GM12874 (cell line): ENCODE results near the gene MCOLN1.

ENCODE experiments used
- TF ChIP-seq, protein P1 (sequence below): IDR thresholded peaks from 2 replicates; pipeline ENCODE4 v1.5.1; 2011; ENCODE audit warnings: low read depth, mild to moderate bottlenecking, control low read depth, low read length, moderate library complexity; ENCODE audit not compliant: insufficient read depth

Gene MCOLN1

DNA sequence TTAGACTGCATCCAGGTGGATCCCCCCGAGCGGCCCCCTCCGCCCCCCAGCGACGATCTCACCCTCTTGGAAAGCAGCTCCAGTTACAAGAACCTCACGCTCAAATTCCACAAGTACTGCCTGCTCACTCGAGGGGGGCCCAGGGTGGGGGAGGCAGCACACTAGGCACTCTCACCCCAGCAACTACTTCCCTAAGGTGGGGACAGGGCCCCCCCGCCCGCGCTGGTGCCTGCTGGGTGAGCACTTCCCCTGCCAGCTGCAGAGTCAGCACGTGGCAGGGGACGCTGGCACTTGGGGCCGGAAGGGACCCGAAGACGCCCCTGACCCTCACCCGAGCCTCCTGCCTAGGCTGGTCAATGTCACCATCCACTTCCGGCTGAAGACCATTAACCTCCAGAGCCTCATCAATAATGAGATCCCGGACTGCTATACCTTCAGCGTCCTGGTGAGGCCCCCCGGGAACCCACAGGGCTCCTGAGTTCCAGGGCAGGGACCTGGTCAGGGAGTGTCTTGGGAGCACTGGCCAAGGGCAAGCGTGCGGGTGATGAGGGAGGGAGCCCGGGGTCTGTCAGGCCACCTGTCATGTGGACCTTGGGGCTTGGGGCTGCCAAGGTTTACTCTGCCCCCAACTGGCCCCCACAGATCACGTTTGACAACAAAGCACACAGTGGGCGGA, 5.2 kb downstream of the MCOLN1 start:
- TF ChIP-seq, protein P1, sequence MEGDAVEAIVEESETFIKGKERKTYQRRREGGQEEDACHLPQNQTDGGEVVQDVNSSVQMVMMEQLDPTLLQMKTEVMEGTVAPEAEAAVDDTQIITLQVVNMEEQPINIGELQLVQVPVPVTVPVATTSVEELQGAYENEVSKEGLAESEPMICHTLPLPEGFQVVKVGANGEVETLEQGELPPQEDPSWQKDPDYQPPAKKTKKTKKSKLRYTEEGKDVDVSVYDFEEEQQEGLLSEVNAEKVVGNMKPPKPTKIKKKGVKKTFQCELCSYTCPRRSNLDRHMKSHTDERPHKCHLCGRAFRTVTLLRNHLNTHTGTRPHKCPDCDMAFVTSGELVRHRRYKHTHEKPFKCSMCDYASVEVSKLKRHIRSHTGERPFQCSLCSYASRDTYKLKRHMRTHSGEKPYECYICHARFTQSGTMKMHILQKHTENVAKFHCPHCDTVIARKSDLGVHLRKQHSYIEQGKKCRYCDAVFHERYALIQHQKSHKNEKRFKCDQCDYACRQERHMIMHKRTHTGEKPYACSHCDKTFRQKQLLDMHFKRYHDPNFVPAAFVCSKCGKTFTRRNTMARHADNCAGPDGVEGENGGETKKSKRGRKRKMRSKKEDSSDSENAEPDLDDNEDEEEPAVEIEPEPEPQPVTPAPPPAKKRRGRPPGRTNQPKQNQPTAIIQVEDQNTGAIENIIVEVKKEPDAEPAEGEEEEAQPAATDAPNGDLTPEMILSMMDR: no peak

DNA sequence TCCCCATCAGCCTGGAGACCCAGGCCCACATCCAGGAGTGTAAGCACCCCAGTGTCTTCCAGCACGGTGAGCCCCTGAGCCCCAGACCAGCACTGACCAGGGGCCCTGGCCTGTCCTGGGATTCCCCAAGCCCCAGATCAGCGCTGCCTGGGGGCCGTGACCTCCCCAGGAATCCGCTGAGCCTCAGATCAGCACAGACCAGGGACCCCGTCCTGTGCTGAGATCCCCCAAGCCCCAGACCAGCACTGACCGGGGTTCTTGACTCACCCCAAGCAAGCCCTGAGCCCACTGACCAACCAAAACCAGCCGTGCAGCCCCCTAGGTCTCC, 5.7 kb downstream of the MCOLN1 start:
- TF ChIP-seq, protein P1: no peak

DNA sequence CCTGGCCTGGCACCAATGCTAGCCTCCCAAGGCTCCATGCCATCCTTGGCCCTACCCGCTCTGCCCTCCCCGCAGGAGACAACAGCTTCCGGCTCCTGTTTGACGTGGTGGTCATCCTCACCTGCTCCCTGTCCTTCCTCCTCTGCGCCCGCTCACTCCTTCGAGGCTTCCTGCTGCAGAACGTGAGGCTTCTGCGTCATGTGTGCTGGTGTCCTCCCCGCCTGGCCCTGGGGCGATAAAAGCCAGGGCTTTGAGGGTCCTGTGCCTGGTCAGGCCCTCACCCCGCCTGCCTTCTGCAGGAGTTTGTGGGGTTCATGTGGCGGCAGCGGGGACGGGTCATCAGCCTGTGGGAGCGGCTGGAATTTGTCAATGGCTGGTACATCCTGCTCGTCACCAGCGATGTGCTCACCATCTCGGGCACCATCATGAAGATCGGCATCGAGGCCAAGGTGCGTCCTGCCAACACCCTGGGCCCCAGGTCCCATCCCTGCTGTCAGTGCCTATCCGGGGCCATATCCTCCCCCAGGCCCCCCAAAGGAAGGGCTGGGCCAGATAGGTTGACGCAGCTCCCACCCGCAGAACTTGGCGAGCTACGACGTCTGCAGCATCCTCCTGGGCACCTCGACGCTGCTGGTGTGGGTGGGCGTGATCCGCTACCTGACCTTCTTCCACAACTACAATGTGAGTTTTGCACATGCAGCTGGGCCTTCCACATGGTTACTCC, 6.3 kb downstream of the MCOLN1 start:
- TF ChIP-seq, protein P1: no peak

DNA sequence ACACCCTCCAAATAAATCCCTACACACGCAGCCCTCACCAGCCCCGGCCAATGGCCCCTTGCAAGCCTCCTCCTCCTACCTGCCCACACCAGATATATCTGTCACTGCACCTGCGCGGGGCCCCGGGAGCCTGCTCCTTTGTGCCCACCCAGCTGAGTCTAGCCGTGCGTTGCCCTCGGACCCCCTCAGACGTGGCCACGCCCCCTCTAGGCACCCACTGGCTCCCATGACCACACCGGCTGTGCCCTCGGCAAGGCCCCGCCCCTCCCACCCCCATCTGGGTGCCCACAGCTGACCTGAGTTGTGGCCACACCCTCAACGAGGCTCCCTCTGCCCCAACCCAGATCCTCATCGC, 6.8 kb downstream of the MCOLN1 start:
- TF ChIP-seq, protein P1: no peak

DNA sequence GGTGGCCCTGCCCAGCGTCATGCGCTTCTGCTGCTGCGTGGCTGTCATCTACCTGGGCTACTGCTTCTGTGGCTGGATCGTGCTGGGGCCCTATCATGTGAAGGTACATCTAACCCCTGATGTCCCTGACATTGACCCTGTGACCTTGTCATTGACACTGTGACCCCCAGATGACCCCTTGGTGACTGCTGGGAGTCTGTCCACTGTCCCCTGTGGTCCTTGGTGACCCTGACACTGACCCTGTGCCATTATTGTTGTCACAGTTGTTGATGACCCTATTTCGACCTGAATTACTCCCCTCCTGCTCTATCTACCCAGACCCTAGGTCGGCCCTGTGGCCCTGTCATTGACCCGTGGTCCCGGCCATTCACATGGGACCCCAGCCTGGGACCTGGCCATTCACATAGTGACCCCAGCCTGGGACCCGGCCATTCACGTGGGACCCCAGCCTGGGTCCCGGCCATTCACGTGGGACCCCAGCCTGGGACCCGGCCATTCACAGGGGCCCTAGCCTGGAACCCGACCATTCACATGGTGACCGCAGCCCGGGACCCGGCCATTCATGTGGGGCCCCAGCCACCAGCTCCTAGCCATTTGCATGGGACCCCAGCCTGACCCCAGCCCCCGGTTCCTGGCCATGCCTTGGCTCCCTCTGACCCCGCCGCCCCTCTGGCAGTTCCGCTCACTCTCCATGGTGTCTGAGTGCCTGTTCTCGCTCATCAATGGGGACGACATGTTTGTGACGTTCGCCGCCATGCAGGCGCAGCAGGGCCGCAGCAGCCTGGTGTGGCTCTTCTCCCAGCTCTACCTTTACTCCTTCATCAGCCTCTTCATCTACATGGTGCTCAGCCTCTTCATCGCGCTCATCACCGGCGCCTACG, 7.4 kb downstream of the MCOLN1 start:
- TF ChIP-seq, protein P1: no peak

DNA sequence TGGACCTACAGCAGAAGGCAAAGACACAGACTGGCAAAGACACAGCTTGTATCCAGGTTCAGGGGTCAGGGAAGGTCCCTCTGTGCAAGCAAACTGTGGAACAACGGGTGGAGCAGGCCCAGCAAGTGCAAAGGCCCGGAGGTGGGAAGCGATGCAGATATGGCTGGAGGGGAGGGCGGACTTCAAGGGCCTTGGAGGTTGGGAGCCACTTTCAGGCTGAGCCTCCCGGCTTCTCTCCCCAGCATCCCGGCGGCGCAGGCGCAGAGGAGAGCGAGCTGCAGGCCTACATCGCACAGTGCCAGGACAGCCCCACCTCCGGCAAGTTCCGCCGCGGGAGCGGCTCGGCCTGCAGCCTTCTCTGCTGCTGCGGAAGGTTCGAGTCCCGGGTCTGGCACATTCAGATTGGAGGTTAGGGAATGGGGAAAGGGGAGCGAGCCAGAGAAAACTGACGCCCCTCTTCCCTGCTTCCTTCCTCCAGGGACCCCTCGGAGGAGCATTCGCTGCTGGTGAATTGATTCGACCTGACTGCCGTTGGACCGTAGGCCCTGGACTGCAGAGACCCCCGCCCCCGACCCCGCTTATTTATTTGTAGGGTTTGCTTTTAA, 11.0 kb downstream of the MCOLN1 start:
- TF ChIP-seq, protein P1: no peak
